Esophagus muscularis mucosa (tissue), 4 donors: Measurements from ENCODE around the gene VPS72.

Experiments
- EP300 ChIP-seq: sonication (generic); formaldehyde crosslinking; IDR thresholded peaks from one replicate; pipeline ENCODE4 v1.6.1; 2017; ENCODE audit warnings: antibody characterized with exemption
- POLR2A ChIP-seq: fragments of 450-650 bp; IDR thresholded peaks from one replicate; pipeline ENCODE4 v1.6.1; 2017; ENCODE audit warnings: antibody characterized with exemption, moderate library complexity, mild to moderate bottlenecking, low read depth
- POLR2AphosphoS5 ChIP-seq, 2 donors: sonication (generic); formaldehyde crosslinking; IDR thresholded peaks; one replicate each; pipeline ENCODE4 v1.6.1; 2017; ENCODE audit warnings: antibody characterized with exemption in 2 of 2
- TF ChIP-seq, protein P1 (sequence below), 3 experiments: fragments of 200-600 bp in 2 of 3; fragments of 450-650 bp in 1 of 3; sonication (generic) in 2 of 3; IDR thresholded peaks; one replicate each; pipeline ENCODE4 v1.5.1; 2017 to 2019; ENCODE audit warnings: antibody characterized with exemption in 3 of 3, mild to moderate bottlenecking in 2 of 3, moderate library complexity in 1 of 3

DNA sequence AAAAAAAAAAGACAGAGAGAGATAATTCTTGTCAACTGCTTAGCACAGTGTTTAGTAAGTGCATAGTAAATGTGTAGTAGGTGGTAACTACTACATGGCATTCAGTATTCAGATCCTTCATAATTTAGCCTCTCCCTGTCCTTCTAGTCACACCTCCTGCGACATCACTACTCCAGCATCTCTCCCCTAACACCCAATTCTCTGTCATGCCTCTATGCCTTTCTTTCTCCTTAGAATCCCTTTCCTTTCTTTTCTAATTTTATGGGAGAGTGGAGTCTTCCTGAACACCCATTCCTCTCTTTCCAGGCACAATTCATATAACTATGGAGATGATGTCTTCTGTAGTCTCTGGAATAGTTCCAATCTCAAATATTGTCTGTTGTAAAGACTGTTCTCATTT is 3.9 kb upstream of the VPS72 start:
- TF ChIP-seq, protein P1, sequence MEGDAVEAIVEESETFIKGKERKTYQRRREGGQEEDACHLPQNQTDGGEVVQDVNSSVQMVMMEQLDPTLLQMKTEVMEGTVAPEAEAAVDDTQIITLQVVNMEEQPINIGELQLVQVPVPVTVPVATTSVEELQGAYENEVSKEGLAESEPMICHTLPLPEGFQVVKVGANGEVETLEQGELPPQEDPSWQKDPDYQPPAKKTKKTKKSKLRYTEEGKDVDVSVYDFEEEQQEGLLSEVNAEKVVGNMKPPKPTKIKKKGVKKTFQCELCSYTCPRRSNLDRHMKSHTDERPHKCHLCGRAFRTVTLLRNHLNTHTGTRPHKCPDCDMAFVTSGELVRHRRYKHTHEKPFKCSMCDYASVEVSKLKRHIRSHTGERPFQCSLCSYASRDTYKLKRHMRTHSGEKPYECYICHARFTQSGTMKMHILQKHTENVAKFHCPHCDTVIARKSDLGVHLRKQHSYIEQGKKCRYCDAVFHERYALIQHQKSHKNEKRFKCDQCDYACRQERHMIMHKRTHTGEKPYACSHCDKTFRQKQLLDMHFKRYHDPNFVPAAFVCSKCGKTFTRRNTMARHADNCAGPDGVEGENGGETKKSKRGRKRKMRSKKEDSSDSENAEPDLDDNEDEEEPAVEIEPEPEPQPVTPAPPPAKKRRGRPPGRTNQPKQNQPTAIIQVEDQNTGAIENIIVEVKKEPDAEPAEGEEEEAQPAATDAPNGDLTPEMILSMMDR (IDR thresholded peaks at IDR 0.05) = no peak
- TF ChIP-seq POLR2A = no peak
- no peak for TF ChIP-seq POLR2AphosphoS5 (IDR thresholded peaks at IDR 0.05)
- TF ChIP-seq EP300 = no peak
